Activated CD4-positive, alpha-beta T cell treated with anti-CD3 and anti-CD28 coated beads, Interleukin-2, Interleukin-6, amounts not matched to agents 100 ng/mL and 50 ng/mL, durations not matched to agents 16 hours and 8 hours (primary cell): ENCODE measurements around the gene PPEF2.

Experiments
- DNase-seq: peaks from one replicate; pipeline ENCODE4 v3.0.0-alpha.2; 2020

Gene PPEF2

GRCh38 chr4:75891611-75892010 lies 10.6 kb downstream of the PPEF2 start:
- no peak for DNase-seq

DNA sequence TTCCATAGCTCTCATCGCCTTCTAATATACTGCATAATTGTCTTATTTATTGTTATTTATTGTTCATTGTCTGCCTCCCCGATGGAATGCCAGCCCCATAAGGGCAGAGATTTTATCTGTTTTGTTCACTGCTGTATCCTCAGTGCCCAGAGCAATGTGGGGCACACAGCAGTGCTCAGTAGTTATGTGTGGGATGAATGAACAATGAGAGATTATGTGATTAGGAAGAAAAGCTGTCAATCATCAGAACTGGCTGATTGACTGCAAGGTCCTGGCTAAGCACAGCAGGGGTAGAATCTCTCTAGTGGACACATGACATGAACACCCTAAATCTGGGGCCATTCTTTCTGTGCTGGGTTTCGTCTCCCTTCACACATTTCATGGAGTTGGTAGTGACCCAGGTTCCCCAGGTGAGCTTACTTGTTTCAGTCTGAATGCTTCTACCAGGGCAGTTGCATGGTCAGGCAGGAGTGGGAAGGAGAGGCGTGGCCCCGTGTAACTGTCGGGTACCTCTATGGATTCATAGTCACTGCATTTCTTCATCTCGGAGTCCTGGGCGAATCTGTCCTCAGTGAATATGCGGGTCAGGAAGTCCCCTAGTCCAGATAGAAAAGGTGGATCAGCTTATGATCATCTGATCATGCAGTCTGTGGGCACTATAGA lies 12.6 kb downstream of the PPEF2 start:
- no peak for DNase-seq

DNA sequence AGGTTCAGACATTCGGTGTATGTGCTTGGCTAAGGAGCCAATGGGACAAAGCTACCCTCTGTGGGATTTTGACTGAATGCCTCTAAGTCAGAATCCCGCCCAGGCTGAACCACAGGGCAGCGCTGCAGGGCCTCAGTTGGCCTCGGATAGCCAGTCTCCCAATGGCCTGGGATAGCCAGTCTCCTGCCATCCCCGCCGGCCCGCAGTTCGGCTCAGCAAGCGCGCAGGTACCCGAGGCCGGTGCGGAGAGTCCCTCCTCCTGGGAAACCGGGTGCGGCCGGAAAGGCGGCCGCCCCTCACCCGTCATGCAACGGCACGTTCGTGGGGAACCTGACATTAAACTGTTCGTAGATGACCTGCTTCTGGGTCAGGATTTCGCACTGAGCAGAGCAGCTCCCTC lies 16.1 kb downstream of the PPEF2 start:
- no peak for DNase-seq

DNA sequence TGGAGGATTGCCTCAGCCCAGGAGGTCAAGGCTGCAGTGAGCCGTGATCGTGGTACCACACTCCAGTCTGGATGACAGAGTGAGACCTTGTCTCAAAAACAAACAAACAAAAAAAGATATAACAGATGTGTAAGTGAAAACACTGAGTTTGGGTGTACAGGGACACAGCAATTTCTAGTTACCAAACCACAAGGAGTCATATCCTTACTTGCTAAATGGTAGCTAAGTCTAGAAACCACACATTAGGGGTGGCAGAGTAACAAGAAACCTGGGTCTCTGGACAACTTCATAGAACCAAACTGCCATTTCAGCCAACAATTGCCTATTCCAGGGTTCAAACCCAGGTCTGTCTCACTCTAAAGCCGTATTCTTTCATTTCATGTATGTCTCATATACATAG lies 20.8 kb downstream of the PPEF2 start:
- peak; percentile 48 for DNase-seq

DNA sequence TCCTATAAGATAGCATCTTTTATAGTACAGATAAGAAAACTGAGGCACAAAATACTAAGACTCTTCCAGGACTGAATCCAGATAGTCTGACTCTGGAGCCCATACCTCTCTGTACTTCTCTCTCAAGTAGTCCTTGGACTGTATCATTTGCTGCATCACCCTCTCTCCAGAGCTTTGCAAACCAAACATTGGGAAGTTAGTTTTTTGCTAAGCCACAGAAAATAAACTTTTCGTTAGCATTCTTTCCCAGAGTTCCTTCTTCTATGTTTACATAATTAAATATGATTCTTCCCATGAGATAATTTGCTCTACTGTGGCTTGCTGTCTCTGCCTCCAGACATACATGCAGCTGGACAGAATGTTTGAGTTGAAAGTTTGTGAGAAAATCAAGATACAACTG lies 22.0 kb downstream of the PPEF2 start:
- no peak for DNase-seq

- no peak for DNase-seq
Observed at GRCh38 chr4:75878246-75878756, 24.0 kb downstream of the PPEF2 start.

DNA sequence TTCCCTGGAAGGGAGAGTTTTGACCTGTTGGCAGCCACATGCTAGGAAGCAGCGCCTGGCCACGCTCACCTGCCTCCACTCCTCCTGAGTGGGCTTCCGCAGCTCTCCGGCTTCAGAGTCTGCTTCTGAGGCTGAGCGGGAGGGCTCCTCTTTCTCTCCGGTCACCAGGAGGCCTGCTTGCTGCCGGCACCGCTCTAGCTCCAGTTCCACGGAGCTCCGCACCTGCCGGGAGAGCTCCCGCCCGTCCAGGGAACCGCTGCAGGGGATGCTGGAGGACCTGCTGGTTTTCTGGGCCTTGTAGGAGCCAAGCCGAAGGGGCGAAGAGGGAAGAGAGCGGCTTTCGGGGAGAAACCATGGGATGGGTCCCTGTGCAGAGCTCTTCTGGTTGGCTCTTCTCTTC lies 26.0 kb downstream of the PPEF2 start:
- DNase-seq: no peak

GRCh38 chr4:75869100-75869499 lies 33.2 kb downstream of the PPEF2 start:
- no peak for DNase-seq

DNA sequence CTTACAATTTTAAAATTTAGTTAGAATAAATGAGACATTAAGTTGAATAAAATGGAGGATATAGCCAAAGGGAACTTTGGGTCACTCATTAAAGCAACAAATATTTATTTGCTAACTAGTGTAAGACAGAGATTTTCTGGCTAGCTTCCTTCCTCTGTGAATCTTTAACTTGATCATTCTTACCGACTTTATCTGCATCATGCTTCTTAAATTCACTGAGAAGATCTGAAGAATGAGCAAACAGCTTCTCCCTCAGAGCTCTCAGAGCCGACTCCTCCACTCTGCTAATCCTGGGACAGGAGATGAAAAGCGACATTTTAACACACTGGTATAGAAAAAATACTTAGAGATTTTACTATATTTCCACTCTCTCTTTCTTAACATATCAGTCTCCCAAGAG lies 35.1 kb downstream of the PPEF2 start:
- no peak for DNase-seq

GRCh38 chr4:75860606-75861005 lies 41.6 kb downstream of the PPEF2 start:
- DNase-seq: no peak

- DNase-seq: no peak
Observed at GRCh38 chr4:75858721-75859120, 43.5 kb downstream of the PPEF2 start.

DNA sequence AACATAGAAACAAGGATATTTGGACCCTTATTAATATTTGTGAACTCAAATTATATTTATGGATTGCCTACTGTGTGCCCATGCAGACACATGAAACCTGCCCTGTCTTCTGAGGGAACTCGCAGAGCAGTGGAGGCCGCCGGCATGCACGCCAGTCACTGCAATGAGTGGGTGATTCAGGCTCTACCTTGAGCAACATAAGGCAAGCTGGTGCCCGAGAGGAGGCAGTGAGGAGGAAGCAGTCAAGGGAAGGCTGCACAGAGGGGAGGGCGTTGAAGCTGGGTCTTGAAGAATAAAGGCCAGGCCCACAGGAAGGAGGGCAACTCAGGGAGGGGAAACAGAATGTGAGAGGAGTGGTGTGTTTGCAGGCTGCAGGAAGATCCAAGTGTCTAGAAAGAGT lies 52.8 kb downstream of the PPEF2 start:
- DNase-seq: peak; percentile 58

- peak; percentile 73 for DNase-seq
Observed at GRCh38 chr4:75848891-75849290, 53.4 kb downstream of the PPEF2 start.

DNA sequence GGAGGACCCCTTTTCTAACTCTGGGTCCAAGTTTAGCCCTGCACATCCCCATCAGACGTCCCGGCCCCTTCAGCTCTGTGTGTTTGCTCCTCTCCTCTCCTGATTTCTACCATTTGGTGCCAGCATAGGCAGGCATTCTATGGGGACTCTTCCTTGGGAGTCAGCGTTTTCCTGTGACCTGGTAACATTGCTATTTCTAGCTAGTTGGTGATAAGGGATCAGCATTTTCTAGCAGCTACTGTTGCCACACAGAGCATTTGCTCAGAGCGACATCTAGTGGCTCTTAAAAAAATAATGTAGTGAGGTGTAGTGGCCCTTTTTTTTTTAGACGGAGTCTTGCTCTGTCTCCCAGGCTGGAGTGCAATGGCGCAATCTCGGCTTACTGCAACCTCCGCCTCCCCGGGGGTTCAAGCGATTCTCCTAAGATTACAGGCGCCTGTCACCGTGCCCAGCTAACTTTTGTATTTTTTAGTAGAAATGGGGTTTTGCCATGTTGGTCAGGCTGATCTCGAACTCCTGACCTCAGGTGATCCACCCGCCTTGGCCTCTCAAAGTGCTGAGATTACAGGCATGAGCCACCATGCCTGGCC lies 54.0 kb downstream of the PPEF2 start:
- peak; percentile 78 for DNase-seq

DNA sequence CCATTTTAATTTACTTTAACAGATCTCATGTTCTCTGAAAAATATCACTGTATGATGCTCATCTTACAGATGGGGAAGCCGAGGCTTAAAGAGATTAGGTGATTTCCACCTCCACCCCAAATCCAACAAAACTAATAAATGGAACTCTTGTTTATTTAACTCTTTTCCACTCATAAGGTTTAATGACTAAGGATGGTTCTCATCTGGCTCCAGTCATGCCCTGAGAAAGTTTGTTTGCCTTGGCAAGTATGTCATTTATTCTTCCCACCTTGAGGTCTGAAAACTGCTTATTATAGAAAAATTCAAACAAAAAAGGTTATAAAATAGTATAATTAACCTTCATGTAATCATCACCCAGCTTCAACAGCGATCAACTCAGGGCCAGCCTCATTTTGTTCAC lies 56.3 kb downstream of the PPEF2 start:
- DNase-seq: no peak

- DNase-seq: peak; percentile 7
Observed at GRCh38 chr4:75844151-75844662, 58.0 kb downstream of the PPEF2 start.

DNA sequence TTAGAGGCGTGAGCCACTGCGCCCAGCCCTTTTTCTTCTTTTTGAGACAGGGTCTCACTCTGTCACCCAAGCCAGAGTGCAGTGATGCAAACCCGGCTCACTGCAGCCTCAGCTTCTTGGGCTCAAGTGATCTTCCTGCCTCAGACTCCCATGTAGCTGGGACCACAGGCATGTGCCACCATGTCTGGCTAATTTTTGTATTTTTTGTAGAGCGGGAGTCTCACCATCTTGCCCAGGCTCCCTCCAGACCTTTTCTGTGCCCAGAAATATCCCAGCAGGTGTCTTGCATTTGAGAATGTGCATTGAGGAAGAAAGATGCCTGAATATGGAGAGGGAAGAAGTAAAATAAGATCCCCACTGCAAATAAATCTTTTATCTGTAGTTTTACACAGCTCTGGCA lies 58.7 kb downstream of the PPEF2 start:
- no peak for DNase-seq

DNA sequence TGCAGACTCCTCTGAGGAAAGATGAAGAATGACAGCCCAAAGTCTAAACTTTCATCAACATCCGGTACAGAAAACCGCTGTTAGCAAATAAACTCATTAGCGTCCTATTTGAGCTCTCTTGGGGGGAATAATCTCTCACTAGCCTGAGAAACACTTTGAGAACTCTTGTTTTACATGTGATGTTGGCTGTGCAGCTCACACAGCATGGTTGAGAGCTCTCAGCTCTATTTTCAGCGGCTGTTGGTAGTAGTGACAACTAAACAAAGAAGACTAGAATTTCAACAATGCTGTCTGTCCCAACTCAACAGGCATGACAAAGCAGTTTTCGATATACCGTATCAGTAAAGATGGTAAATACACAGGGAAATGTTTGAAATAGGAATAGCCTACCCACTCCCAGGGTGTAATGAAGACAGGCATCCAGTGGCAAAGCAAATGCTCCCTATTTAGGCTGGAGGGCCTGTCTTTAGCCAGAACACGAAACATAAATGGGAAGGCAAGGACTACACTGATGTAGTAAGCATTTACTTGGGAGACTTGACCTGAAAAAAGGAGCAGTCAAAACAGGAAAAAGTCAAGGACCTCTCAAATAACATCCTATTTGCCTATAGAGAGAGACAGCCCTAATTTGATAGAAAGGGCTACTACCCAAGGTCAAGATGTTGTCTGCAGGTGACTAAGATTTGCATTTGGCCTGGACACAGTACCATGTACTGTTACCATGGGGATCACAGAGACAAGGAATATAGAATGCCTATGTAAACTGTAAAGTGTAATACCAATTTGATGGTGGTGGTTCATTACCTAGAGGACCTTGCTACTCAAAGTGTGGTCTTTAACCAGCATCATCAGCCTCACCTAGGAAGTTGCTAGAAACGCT lies 60.4 kb downstream of the PPEF2 start:
- DNase-seq: no peak

DNA sequence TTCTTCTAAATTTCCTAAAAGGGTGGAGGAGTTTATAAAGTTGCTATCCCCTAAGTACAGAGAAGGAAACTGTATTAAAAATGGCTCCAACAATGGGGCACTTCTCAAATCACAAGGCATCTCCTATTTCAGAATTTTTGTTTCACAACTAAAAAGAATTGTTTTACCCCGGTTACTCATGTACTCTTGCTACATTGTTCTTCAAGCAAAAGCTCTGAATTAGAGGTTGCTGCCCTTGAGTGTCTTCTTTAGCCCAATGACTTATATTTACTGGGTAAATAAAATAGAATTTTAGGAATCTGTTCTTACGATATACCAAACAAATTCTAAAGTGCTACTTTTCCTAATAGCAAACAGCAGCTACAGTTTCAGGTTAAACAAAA lies 67.5 kb downstream of the PPEF2 start:
- DNase-seq: no peak

DNA sequence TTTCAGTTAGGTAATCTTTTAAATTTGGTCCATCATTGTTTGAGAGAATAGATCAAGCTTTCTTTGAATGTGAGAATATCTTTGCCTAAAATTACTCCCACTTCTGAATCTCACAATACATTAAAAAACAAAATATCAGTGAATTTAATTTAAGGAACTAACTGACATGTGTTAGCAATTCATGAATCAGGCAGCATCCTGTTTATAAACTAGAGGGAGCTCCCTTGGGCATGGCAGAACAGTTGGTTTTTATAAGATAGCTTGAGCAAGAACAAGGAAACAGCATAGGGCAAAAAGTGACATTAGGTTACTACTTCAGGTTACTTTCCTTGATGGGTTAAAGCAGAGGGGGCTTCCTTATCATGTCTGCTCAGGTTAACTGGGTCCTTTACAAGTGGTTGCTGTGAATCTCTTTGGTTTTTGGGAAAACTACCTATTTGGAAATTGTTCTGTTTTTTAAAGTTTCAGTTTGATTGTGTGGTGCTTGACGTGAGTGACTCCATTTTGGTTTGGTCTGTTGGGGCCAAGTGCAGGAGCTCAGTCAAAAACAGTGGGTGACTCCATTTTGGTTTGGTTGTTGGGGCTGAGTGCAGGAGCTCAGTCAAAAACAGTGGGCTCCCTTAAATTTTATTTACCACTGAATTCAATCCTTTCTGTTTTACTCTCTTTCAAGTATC lies 68.0 kb downstream of the PPEF2 start:
- no peak for DNase-seq

DNA sequence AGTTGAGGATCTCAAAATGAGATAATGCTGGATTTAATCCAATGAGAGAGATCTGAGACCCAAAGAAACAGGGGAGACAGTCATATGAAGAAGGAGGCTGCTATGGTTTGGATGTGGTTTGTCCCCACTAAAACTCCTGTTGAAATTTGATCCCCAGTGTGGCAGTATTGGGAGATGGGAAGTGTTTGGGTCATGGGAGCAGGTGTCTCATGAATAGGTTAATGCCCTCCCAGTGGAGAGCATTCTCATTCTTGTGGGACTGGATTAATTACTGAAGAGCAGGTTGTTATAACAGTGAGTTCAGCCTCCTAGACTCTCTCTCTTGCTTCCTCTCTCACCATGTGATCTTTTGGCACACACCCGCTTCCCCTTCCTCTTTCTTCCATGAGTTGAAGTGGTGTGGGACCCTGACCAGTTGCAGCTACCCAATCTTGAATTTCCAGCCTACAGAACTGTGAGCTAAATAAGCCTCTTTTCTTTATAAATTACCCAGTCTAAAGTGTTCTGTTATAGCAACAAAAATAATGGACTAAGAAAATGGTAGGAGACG lies 70.3 kb downstream of the PPEF2 start:
- DNase-seq: no peak

DNA sequence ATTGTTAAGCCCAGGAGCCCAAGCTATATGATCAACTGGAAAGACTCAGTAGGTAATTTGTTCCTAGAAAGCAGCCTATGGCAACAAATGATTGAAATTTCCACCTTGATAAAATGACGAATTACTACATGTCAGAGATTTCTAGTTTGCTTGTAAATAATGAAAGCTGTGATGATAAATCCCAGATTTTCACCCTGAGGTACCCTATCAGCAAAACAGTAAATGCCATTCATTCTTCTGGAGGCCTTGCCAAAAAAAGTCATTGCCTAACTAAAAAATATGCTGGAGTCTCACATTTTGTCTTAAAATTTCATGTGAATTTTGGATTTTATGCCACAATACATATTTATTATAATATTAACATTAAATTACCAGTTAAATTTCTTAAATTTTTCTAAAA lies 71.3 kb downstream of the PPEF2 start:
- no peak for DNase-seq

- DNase-seq: no peak
Observed at GRCh38 chr4:75823812-75824211, 78.4 kb downstream of the PPEF2 start.
